HG02840 (cell line): Measurements from ENCODE around the gene PRSS12.

ENCODE experiments used
- ATAC-seq: cut with Tn5 transposase; IDR thresholded peaks from one replicate; pipeline ENCODE4 v1.9.1; 2021; ENCODE audit warnings: mild to moderate bottlenecking, moderate library complexity, moderate number of reproducible peaks; ENCODE audit not compliant: unreplicated experiment, low FRiP score

The PRSS12 gene

GRCh38 chr4:118360106-118360505 is 7.3 kb upstream of the PRSS12 start:
- no peak for ATAC-seq

- no peak for ATAC-seq
These were observed 4.8 kb upstream of the PRSS12 start for GRCh38 chr4:118357601-118358000.

- no peak for ATAC-seq
These were observed 3.9 kb upstream of the PRSS12 start for GRCh38 chr4:118356731-118357130.

- no peak for ATAC-seq
These were observed 3.3 kb upstream of the PRSS12 start for GRCh38 chr4:118356111-118356510.

GRCh38 chr4:118354913-118355312 is 2.1 kb upstream of the PRSS12 start:
- ATAC-seq = no peak

- no peak for ATAC-seq
These were observed 779 bp upstream of the PRSS12 start for GRCh38 chr4:118353534-118354030.

GRCh38 chr4:118351851-118352827 is 664 bp downstream of the PRSS12 start:
- no peak for ATAC-seq

GRCh38 chr4:118350961-118351360 is 1.8 kb downstream of the PRSS12 start:
- no peak for ATAC-seq

- no peak for ATAC-seq
These were observed 3.9 kb downstream of the PRSS12 start for GRCh38 chr4:118348886-118349285.

- no peak for ATAC-seq
These were observed 6.3 kb downstream of the PRSS12 start for GRCh38 chr4:118346495-118346894.

GRCh38 chr4:118345813-118346212 is 7.0 kb downstream of the PRSS12 start:
- no peak for ATAC-seq

- ATAC-seq = no peak
These were observed 8.0 kb downstream of the PRSS12 start for GRCh38 chr4:118344801-118345200.

GRCh38 chr4:118343501-118343900 is 9.3 kb downstream of the PRSS12 start:
- no peak for ATAC-seq

- no peak for ATAC-seq
These were observed 12.7 kb downstream of the PRSS12 start for GRCh38 chr4:118340109-118340508.

GRCh38 chr4:118338981-118339765 is 13.6 kb downstream of the PRSS12 start:
- no peak for ATAC-seq

- no peak for ATAC-seq
These were observed 14.3 kb downstream of the PRSS12 start for GRCh38 chr4:118338518-118338917.

GRCh38 chr4:118337954-118338353 is 14.8 kb downstream of the PRSS12 start:
- no peak for ATAC-seq

- no peak for ATAC-seq
These were observed 17.0 kb downstream of the PRSS12 start for GRCh38 chr4:118335774-118336173.

GRCh38 chr4:118335324-118335723 is 17.5 kb downstream of the PRSS12 start:
- ATAC-seq = no peak

GRCh38 chr4:118331352-118331751 is 21.5 kb downstream of the PRSS12 start:
- no peak for ATAC-seq

GRCh38 chr4:118329849-118330248 is 23.0 kb downstream of the PRSS12 start:
- no peak for ATAC-seq
